Small intestine (tissue), 7 donors: ENCODE measurements around the gene KCMF1. TPM values are rescaled to one million over a fixed set of nuclear protein-coding genes. Genes with fewer than 3 reads are reported as not detected.

ENCODE experiments used
- DNase-seq, 2 donors: peaks; one replicate each; pipeline versions ENCODE4 v3.0.0 to v3.0.0-alpha.2; 2013
- FAIRE-seq: peaks from 2 replicates; lab custom pipeline; 2012; peaks lifted over from hg19 to GRCh38; lab: Jason Lieb, UNC
- H3K27ac ChIP-seq, 3 donors: one replicate each; pipeline ENCODE4 v1.5.1; 2013; ENCODE audit warnings: low read length in 2 of 3, mild to moderate bottlenecking in 2 of 3, control low read depth in 1 of 3, inconsistent platforms in 1 of 3, low read depth in 1 of 3, moderate library complexity in 1 of 3
- H3K27me3 ChIP-seq, 3 donors: one replicate each; pipeline ENCODE4 v1.6.1; 2013; ENCODE audit warnings: low read length in 3 of 3, inconsistent platforms in 1 of 3; ENCODE audit not compliant: control insufficient read depth in 3 of 3, insufficient read depth in 3 of 3
- H3K36me3 ChIP-seq, 3 donors: one replicate each; pipeline ENCODE4 v1.6.1; 2013; ENCODE audit warnings: low read length in 3 of 3, inconsistent platforms in 1 of 3, low read depth in 1 of 3, mild to moderate bottlenecking in 1 of 3, moderate library complexity in 1 of 3; ENCODE audit not compliant: control insufficient read depth in 3 of 3, insufficient read depth in 2 of 3
- H3K4me1 ChIP-seq, 3 donors: one replicate each; pipeline ENCODE4 v1.6.1; 2013; ENCODE audit warnings: low read length in 2 of 3, inconsistent platforms in 1 of 3, low read depth in 1 of 3, mild to moderate bottlenecking in 1 of 3, moderate library complexity in 1 of 3; ENCODE audit not compliant: control insufficient read depth in 3 of 3, insufficient read depth in 2 of 3
- H3K4me3 ChIP-seq, 3 donors: one replicate each; pipeline ENCODE4 v1.5.1; 2013; ENCODE audit warnings: low read length in 3 of 3, control low read depth in 1 of 3, inconsistent platforms in 1 of 3, low read depth in 1 of 3, mild to moderate bottlenecking in 1 of 3, moderate library complexity in 1 of 3
- H3K9me3 ChIP-seq, 2 donors: one replicate each; pipeline ENCODE4 v1.6.1; 2013; ENCODE audit warnings: low read depth in 1 of 2, low read length in 1 of 2; ENCODE audit not compliant: control insufficient read depth in 2 of 2, insufficient read depth in 1 of 2
- WGBS, 3 donors: extraction: QIAGEN DNeasy Blood & Tissue Kit; methylation state at CpG; one replicate each; pipeline ENCODE4 v1.1.7; 2013; 5-methylcytosine and 5-hydroxymethylcytosine counted together
- polyA plus RNA-seq, 4 donors: library from polyadenylated mRNA; stranded (reverse) in 3 of 4; unstranded in 1 of 4; fragments of 200-250 nt in 3 of 4; fragments of 120-200 nt in 1 of 4; gene quantifications; one replicate each; pipeline versions ENCODE4 v1.2.1 to v1.2.3, GENCODE V29; 2013
- donor health status: healthy with polysubstance abuse.
- donor health status: control.
- donor health status: control.
- donor health status: Bipolar disorder and iron deficiency.
- donor health status: healthy.

The KCMF1 gene
- polyA plus RNA-seq, 4 donors: 31.9 to 58.9 (median 44.8) TPM

- FAIRE-seq (no peak), DNase-seq (no peak)
- WGBS, 3 donors: 55 to 81% (median 70%) methylated on average over 7 of the region's 7 CpGs
- H3K4me1 ChIP-seq: peaks cover 0 to 6% (median 5%) of the 10 kb centered on the region in 3 donors
- H3K27me3 ChIP-seq: no peaks in the 10 kb centered on the region
- H3K36me3 ChIP-seq: peaks cover 0 to 5% (median 0%) of the 10 kb centered on the region in 3 donors
- peak overlapping the region in 1 of 3 donors; percentile 10 for H3K27ac ChIP-seq
- H3K9me3 ChIP-seq: no peaks in the 10 kb centered on the region
- no peak overlapping the region for H3K4me3 ChIP-seq
Measured at GRCh38 chr2:85015653-85016360, 44.8 kb downstream of the KCMF1 start.

GRCh38 chr2:85016446-85016845 lies 45.5 kb downstream of the KCMF1 start:
- H3K27ac ChIP-seq: no peak overlapping the region
- 77 to 96% (median 92%) methylated on average over 3 of the region's 3 CpGs for WGBS, 3 donors
- DNase-seq: no peak
- FAIRE-seq: no peak
- no peak overlapping the region for H3K4me3 ChIP-seq
- H3K4me1 ChIP-seq: peaks cover 0 to 6% (median 3%) of the 10 kb centered on the region in 3 donors
- no peaks in the 10 kb centered on the region for H3K9me3 ChIP-seq
- peaks cover 0 to 4% (median 0%) of the 10 kb centered on the region in 3 donors for H3K36me3 ChIP-seq
- no peaks in the 10 kb centered on the region for H3K27me3 ChIP-seq

DNA sequence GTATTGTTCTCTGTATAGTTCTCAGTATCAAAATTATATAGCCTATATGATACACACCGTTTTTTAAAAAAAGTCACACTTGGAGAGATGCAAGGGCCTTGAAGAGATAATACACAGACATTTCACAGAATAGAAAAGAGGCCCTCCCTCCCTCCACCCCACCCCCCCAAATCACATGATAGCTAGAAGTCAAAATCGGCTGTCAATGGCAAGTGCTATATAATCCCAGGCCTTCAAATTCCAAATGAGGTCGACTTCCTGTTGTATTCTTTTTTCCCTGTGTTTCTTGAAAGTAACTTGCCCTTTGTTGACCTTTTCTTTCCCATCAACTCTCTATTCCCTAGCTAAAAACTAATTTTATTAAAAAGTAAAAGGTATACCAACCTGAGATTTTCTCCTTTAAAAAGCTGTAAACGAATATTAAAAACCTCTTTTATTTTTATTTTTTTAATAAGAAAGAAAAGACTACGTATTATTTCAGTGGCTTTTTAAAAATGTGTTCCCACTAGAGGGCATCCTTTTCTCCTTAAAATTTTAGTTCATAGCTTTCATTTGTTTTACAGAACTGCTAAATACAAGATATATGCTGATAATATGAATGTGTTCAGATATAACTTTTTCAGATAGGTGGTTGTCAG lies 46.6 kb downstream of the KCMF1 start:
- no peak overlapping the region for H3K27ac ChIP-seq
- H3K4me1 ChIP-seq: peaks cover 0 to 6% (median 3%) of the 10 kb centered on the region in 3 donors
- FAIRE-seq: peak; percentile 65
- 27 to 32% (median 31%) methylated on average over 5 of the region's 5 CpGs for WGBS, 3 donors
- DNase-seq: peak in 1 of 2 donors; percentile 17
- H3K36me3 ChIP-seq: peaks cover 0 to 3% (median 0%) of the 10 kb centered on the region in 3 donors
- no peaks in the 10 kb centered on the region for H3K27me3 ChIP-seq
- H3K4me3 ChIP-seq: no peak overlapping the region
- H3K9me3 ChIP-seq: no peaks in the 10 kb centered on the region

DNA sequence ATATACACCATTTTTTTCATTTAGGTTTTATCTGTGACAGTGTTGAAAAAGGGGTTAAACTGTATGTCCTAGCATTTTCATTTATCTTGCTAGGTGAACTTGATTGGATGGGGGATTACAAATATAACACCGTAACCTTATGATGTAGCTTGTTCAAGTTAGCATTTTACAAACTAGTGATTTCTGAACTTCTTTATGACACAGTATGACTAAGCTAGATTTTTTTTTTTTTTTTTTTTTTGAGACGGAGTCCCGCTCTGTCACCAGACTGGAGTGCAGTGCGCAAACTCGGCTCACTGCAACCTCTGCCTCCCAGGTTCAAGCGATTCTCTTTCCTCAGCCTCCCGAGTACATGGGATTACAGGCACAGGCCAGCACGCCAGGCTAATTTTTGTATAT lies 47.1 kb downstream of the KCMF1 start:
- DNase-seq (peak in 1 of 2 donors; percentile 17), FAIRE-seq (no peak)
- H3K27ac ChIP-seq: no peak overlapping the region
- H3K4me3 ChIP-seq: no peak overlapping the region
- H3K36me3 ChIP-seq: peaks cover 0 to 3% (median 0%) of the 10 kb centered on the region in 3 donors
- H3K4me1 ChIP-seq: peaks cover 0 to 6% (median 3%) of the 10 kb centered on the region in 3 donors
- no peaks in the 10 kb centered on the region for H3K27me3 ChIP-seq
- H3K9me3 ChIP-seq: no peaks in the 10 kb centered on the region
- 83 to 91% (median 87%) methylated on average over 8 of the region's 8 CpGs for WGBS, 3 donors

DNA sequence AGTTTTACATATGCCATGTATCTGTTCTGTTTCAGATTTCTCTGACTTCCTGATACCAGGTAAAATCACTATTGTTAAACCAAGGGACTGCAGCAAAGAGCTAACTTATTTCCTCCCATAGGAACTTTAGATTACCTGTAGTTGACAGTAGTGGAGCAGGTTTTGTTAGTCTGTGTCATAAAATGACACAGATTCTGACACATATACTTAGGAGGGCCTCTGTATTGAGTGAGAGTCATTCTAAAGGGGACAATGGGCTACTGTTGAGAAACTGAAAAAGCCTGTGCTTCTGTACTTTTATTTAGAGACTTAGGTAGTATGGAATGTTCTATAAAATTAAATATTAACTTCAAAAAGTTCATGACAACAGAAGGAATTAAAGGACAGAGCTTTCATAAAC lies 48.2 kb downstream of the KCMF1 start:
- no peak overlapping the region for H3K4me3 ChIP-seq
- no peaks in the 10 kb centered on the region for H3K9me3 ChIP-seq
- H3K27me3 ChIP-seq: no peaks in the 10 kb centered on the region
- FAIRE-seq (no peak), DNase-seq (peak; percentile 20 to 78)
- peaks cover 0 to 6% (median 3%) of the 10 kb centered on the region in 3 donors for H3K4me1 ChIP-seq
- H3K27ac ChIP-seq: peak overlapping the region in 2 of 3 donors; percentile 28 to 29
- peaks cover 0 to 5% (median 0%) of the 10 kb centered on the region in 3 donors for H3K36me3 ChIP-seq

GRCh38 chr2:85022232-85022631 lies 51.3 kb downstream of the KCMF1 start:
- Histone ChIP-seq H3K4me1 (peaks cover 0 to 3% (median 0%) of the 10 kb centered on the region in 3 donors), H3K27ac (no peak overlapping the region), H3K4me3 (no peak overlapping the region), H3K36me3 (peaks cover 0 to 10% (median 0%) of the 10 kb centered on the region in 3 donors), H3K9me3 (no peaks in the 10 kb centered on the region), H3K27me3 (no peaks in the 10 kb centered on the region)
- WGBS, 3 donors: 97 to 99% (median 98%) methylated on average over 5 of the region's 5 CpGs
- FAIRE-seq (no peak), DNase-seq (no peak)

GRCh38 chr2:85024372-85025047 lies 53.5 kb downstream of the KCMF1 start:
- no peak for FAIRE-seq
- WGBS, 3 donors: 84 to 87% (median 85%) methylated on average over 8 of the region's 8 CpGs

GRCh38 chr2:85032621-85033020 lies 61.7 kb downstream of the KCMF1 start:
- Histone ChIP-seq H3K27ac (no peak overlapping the region), H3K4me1 (no peaks in the 10 kb centered on the region), H3K4me3 (no peak overlapping the region), H3K27me3 (no peaks in the 10 kb centered on the region), H3K9me3 (no peaks in the 10 kb centered on the region), H3K36me3 (peaks cover 5 to 44% (median 19%) of the 10 kb centered on the region in 3 donors)
- FAIRE-seq (no peak), DNase-seq (no peak)
- 96 to 97% (median 97%) methylated on average over 5 of the region's 5 CpGs for WGBS, 3 donors

More at GRCh38 chr2:85024372-85025047, 53.5 kb downstream of the KCMF1 start:
- no peaks in the 10 kb centered on the region for H3K27me3 ChIP-seq
- H3K4me1 ChIP-seq: no peaks in the 10 kb centered on the region
- no peak overlapping the region for H3K4me3 ChIP-seq
- H3K9me3 ChIP-seq: no peaks in the 10 kb centered on the region
- no peak overlapping the region for H3K27ac ChIP-seq
- no peak for DNase-seq
- H3K36me3 ChIP-seq: peaks cover 0 to 26% (median 4%) of the 10 kb centered on the region in 3 donors
